Occipital lobe (tissue), 2 donors: ENCODE measurements around the gene ERCC4. TPM values are rescaled to one million over a fixed set of nuclear protein-coding genes. Genes with fewer than 3 reads are reported as not detected.

ENCODE experiments used
- DNase-seq: peaks from one replicate; lab custom pipeline; 2025; lab: John Stamatoyannopoulos, UW
- total RNA-seq: library from RNA; depleted of rRNA; stranded (reverse); fragments of >200 nt; gene quantifications from one replicate; pipeline ENCODE4 v1.2.3, GENCODE V29; 2014

Gene ERCC4
- total RNA-seq, 1 donor from 2014 or later, result 15.4 TPM

DNA sequence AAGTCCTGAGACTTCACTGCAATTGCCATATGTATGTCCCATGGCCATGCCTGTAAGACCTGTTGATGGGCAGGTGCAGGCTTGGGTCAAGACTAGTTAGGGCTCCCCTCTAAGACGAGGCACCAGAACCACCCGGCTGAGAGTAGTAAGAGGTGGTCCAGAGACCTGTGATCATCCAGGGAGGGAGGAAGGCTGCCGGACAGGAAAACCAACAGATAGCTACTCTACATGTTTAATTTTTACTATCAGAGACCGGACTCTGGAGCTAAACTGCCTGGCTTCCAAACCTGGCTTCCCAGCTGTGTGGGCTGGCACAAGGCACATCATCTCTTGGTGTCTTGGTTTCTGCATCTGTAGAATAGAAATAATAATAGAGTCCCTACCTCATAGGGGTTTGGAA lies 73.0 kb downstream of the ERCC4 start:
- no peak for DNase-seq

DNA sequence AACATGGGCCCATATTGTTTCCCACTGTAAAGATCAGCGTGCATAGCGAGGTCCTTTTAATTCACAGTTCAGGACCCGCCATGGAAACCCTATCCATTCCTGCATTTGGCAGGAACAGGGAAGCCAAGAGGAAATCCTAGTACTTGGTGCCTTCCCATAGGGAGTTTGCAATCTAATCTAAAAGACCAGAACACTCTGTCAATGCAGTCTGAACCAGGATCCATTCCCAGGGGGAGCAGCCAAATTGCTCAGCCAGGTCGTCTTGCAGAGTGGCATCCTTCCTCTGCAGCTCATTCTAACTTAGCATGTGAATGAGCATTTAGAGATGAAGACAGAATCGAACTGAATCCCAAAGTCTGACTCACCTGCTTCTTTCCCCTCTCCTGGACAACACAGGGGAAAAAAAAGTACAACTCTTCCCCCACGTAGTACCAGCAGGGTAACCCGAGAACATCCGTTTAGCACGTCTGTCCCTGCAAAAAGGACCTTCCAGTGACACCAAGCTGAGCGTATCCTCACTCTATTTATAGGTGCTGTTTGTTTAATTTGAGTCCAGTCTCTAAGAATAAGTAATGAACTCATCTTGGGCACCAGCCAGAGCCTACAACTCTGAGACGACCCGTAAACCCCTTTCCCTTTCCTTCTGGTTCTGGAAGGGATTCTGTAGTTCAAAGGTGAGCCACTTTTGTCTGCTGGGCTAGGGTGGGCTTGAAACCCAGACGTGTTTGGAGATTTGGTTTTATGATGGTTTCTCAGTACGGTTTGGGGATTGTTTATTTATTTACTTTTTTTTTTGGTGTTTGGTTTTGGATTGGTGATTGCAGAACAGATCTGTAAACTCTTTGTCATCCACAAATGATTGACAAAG lies 74.5 kb downstream of the ERCC4 start:
- DNase-seq, result no peak

DNA sequence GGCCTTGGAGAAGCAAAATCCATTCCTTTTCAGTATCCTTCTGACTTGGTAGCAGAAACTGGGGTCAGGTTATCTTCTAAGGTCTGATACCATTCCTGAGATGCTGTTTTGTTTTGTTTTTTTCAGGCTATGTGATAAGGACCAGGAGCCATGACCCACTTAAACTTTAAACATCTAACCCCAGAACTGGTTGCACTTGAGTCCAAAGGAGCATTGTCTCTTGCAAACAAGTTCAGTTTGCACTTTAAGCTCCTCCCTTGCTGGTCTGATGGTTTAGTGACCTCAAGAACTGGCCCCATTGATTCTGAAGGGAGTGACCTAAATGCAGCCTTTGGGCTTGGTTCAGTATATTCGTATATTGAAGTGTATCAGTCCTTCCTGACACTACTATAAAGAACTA lies 75.2 kb downstream of the ERCC4 start:
- no peak for DNase-seq

DNA sequence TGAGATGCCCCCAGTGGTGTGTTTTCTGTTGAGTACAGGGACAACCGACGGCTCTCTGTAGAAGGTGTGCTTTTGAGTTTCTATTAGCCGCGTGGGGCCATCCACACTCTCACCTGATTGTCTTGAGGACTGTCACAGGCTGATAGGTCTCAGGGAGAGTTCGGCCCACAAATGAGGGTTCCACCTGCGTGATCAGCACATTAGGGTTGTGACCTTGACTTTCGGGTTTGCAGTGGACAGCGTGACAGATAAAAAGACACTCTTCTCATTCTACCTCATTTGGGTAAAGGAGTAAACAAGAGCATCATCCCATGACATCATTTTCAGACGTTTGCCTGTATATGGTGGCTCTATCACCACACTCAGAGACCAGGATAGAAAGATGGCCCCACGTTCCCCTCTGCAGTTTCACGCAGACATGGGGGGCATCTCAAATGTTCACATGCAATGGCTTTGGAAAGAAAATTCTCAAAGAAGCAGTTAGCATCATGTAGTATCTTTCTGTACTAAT lies 76.9 kb downstream of the ERCC4 start:
- no peak for DNase-seq

DNA sequence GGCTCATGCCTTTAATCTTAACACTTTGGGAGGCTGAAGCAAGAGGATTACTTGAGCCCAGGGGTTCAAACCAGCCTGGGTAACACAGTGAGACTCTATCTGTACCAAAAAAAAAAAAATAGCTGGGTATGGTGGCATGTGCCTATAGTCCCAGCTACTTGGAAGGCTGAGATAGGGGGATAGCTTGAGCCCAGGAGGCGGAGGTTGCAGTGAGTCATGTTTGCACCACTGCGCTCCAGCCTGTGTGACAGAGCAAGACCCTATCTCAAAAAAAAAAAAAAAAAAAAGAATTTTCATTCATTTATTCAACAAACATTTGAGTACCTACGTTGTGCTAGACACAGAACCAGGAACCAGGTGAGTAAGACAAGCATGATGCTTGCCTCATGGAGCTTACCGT lies 77.6 kb downstream of the ERCC4 start:
- no peak for DNase-seq

GRCh38 chr16:13997933-13998332 lies 78.0 kb downstream of the ERCC4 start:
- no peak for DNase-seq

- DNase-seq, result no peak
These were observed 79.3 kb downstream of the ERCC4 start for GRCh38 chr16:13999071-13999894.

DNA sequence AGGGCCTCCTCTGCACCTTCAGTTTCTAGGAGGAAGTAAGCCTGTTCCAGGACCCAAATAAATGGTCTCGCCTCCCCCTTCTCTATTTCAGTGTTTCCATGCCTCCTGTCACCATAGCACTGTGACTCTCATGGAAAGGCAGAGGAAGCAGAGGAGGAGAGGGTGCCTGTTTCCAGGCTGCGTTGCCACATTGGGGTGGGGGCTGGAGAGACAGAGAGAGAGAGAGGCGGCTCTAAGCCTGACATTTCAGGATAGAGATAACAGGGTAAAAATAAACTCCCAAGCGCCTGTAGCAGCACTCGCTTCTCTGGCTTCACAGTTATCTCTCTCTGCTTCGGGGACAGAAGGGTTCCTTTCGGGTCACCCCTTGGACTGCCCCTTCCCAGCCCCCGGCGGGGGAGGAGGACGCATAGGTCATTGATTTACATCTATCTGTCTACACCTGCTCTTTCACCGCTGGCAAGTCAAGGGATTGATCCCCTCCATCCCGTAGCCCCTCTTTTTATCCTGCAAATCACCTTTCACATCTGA lies 80.0 kb downstream of the ERCC4 start:
- DNase-seq, result no peak

DNA sequence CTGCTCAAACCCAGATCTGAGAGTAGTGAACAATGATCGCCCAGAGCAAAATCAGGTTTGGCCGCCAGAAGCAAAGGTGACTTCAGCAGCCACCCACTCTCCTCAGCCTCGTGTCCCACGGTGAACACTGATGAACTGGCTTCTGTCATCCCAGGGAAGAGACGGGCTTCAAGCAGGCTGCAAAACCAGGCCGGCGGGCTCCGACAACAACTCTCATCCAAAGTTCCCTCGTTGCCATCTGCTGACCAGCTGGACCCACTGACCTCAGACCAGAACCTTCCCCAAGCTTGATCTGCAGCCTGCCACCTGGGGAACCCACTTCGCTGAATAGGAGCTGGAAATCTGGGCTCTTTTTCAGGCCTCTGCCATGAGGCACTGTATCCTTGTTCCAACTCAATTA lies 81.6 kb downstream of the ERCC4 start:
- no peak for DNase-seq

Other genes starting within 250 kb of the ERCC4 start
- gene MRTFB, start 151.2 kb downstream of the ERCC4 start, total RNA-seq, result 36.3 TPM